CD14-positive monocyte (primary cell): ENCODE data around the gene IKBKE. TPM values are rescaled to one million over a fixed set of nuclear protein-coding genes. Genes with fewer than 3 reads are reported as not detected.

ENCODE experiments used
- DNase-seq, 3 donors: peaks; one replicate each; pipeline ENCODE4 v3.0.0-alpha.2; 2011 to 2022
- H2AFZ ChIP-seq: 2 replicates; pipeline ENCODE4 v1.6.0; 2012; ENCODE audit warnings: mild to moderate bottlenecking, low read depth, low read length, inconsistent platforms; ENCODE audit not compliant: insufficient read depth, poor library complexity, severe bottlenecking
- H3K27ac ChIP-seq, 2 donors: 1 replicate in 1 of 2; 2 replicates in 1 of 2; pipeline ENCODE4 v1.5.1; 2012 to 2013; ENCODE audit warnings: low read length in 2 of 2, control low read depth in 1 of 2, inconsistent platforms in 1 of 2, low read depth in 1 of 2, mild to moderate bottlenecking in 1 of 2
- H3K27me3 ChIP-seq, 2 donors: one replicate each; pipeline versions ENCODE4 v1.6.0 to v1.6.1; 2011 to 2013; ENCODE audit warnings: low read length in 2 of 2; ENCODE audit not compliant: control insufficient read depth in 2 of 2, insufficient read depth in 2 of 2
- H3K36me3 ChIP-seq, 2 donors: replicated peaks in 1 of 2; 1 replicate in 1 of 2; 2 replicates in 1 of 2; pipeline versions ENCODE4 v1.5.1 to v1.6.1; 2012 to 2013; ENCODE audit warnings: low read length in 2 of 2, control low read depth in 1 of 2, inconsistent platforms in 1 of 2, mild to moderate bottlenecking in 1 of 2; ENCODE audit not compliant: insufficient read depth in 2 of 2, control insufficient read depth in 1 of 2
- H3K4me1 ChIP-seq, 2 donors: 1 replicate in 1 of 2; 2 replicates in 1 of 2; pipeline versions ENCODE4 v1.5.1 to v1.6.1; 2012 to 2013; ENCODE audit warnings: low read length in 2 of 2, control low read depth in 1 of 2, inconsistent platforms in 1 of 2, mild to moderate bottlenecking in 1 of 2, moderate library complexity in 1 of 2; ENCODE audit not compliant: insufficient read depth in 2 of 2, control insufficient read depth in 1 of 2
- H3K4me2 ChIP-seq: replicated peaks from 2 replicates; pipeline ENCODE3; 2012; ENCODE audit warnings: low read length, moderate library complexity, mild to moderate bottlenecking; ENCODE audit not compliant: poor library complexity, severe bottlenecking; ENCODE audit errors: extremely low read depth
- H3K4me3 ChIP-seq, 3 experiments: fragments of 200-600 bp in 1 of 3; sonication (generic) in 1 of 3; replicated peaks in 1 of 3; 1 replicate in 2 of 3; 2 replicates in 1 of 3; pipeline ENCODE4 v1.5.1; 2011 to 2013; ENCODE audit warnings: low read length in 3 of 3, mild to moderate bottlenecking in 3 of 3, control low read depth in 2 of 3, low read depth in 2 of 3, inconsistent platforms in 1 of 3, moderate library complexity in 1 of 3
- H3K79me2 ChIP-seq: 2 replicates; pipeline ENCODE4 v1.6.0; 2012; ENCODE audit warnings: mild to moderate bottlenecking, control low read depth, inconsistent platforms, low read length, moderate library complexity; ENCODE audit not compliant: insufficient read depth
- H3K9ac ChIP-seq: 2 replicates; pipeline ENCODE4 v1.6.0; 2017; ENCODE audit warnings: low read length, mild to moderate bottlenecking; ENCODE audit not compliant: insufficient read depth, poor library complexity, severe bottlenecking
- H3K9me3 ChIP-seq, 2 donors: replicated peaks in 1 of 2; 1 replicate in 1 of 2; 2 replicates in 1 of 2; pipeline versions ENCODE4 v1.5.1 to v1.6.1; 2012 to 2013; ENCODE audit warnings: low read length in 2 of 2, control low read depth in 1 of 2; ENCODE audit not compliant: control insufficient read depth in 1 of 2, insufficient read depth in 1 of 2
- H4K20me1 ChIP-seq: 2 replicates; pipeline ENCODE4 v1.6.0; 2012; ENCODE audit warnings: mild to moderate bottlenecking, low read length, control low read depth, moderate library complexity; ENCODE audit not compliant: insufficient read depth
- H3K27ac Mint-ChIP-seq, 7 donors: one replicate each; pipeline ENCODE4 v1.8.0; 2020; ENCODE audit warnings: mild to moderate bottlenecking in 7 of 7, mixed read lengths in 7 of 7, moderate library complexity in 6 of 7, inconsistent platforms in 2 of 7
- H3K27me3 Mint-ChIP-seq, 3 donors: one replicate each; pipeline ENCODE4 v1.8.0; 2021 to 2022; ENCODE audit warnings: low read depth in 3 of 3, mild to moderate bottlenecking in 3 of 3, mixed read lengths in 3 of 3, moderate library complexity in 3 of 3, inconsistent platforms in 1 of 3
- H3K36me3 Mint-ChIP-seq, 2 donors: one replicate each; pipeline ENCODE4 v1.8.0; 2020; ENCODE audit warnings: mixed read lengths in 2 of 2, inconsistent platforms in 1 of 2, mild to moderate bottlenecking in 1 of 2
- H3K4me1 Mint-ChIP-seq: one replicate; pipeline ENCODE4 v1.8.0; 2020; ENCODE audit warnings: mild to moderate bottlenecking, mixed read lengths
- H3K4me3 Mint-ChIP-seq, 2 donors: one replicate each; pipeline ENCODE4 v1.8.0; 2020; ENCODE audit warnings: mild to moderate bottlenecking in 2 of 2, mixed read lengths in 2 of 2, moderate library complexity in 1 of 2
- H3K9me3 Mint-ChIP-seq, 7 donors: one replicate each; pipeline ENCODE4 v1.8.0; 2020 to 2022; ENCODE audit warnings: mixed read lengths in 7 of 7, mild to moderate bottlenecking in 6 of 7, moderate library complexity in 6 of 7, inconsistent platforms in 2 of 7
- CTCF ChIP-seq: fragments of 200-600 bp; IDR thresholded peaks from one replicate; pipeline ENCODE4 v1.8.0; 2022; ENCODE audit warnings: antibody characterized with exemption, mild to moderate bottlenecking
- WGBS: methylation state at CpG from one replicate; pipeline ENCODE4 v1.1.5; 2013; ENCODE audit warnings: missing lambda C conversion rate; ENCODE audit not compliant: insufficient coverage; 5-methylcytosine and 5-hydroxymethylcytosine counted together
- intact Hi-C, 2 donors: fragments of 100-400 bp; cut with micrococcal nuclease; formaldehyde crosslinking; loops; one replicate each; pipeline versions ENCODE4 v1.15.0 to v1.15.1; 2023
- polyA plus RNA-seq, 3 donors: library from polyadenylated mRNA; depleted of rRNA in 1 of 3; unstranded in 2 of 3; stranded (reverse) in 1 of 3; fragments of 300-500 nt in 2 of 3; fragments of >200 nt in 1 of 3; fragmentation: Illumina TruSeq in 2 of 3; gene quantifications; 1 replicate in 2 of 3; 2 replicates in 1 of 3; pipeline ENCODE4 v1.2.3, GENCODE V29; 2012 to 2021
- small RNA-seq: library from RNA; depleted of rRNA; stranded (forward); fragments of <200 nt; gene quantifications from one replicate; pipeline ENCODE3, GENCODE V24; 2012; ENCODE audit warnings: low read depth; ENCODE audit not compliant: insufficient read length

Gene IKBKE
- polyA plus RNA-seq, 3 donors = 35.6 to 40.7 (median 37.6) TPM

GRCh38 chr1:206544562-206545257, 74.4 kb downstream of the IKBKE start:
- Mint-ChIP-seq H3K27ac (peak overlapping the region in 2 of 7 donors; percentile 35 to 50), H3K9me3 (peaks cover 0 to 2% (median 0%) of the 10 kb centered on the region in 7 donors), H3K4me3 (no peak overlapping the region), H3K36me3 (no peaks in the 10 kb centered on the region), H3K27me3 (peaks cover 0 to 2% (median 0%) of the 10 kb centered on the region in 3 donors), H3K4me1 (peaks cover 2% of the 10 kb centered on the region)
- no peak overlapping the region for H2AFZ ChIP-seq
- no peak overlapping the region for H3K9ac ChIP-seq
- H3K4me2 ChIP-seq = no peak overlapping the region
- H3K79me2 ChIP-seq = no peaks in the 10 kb centered on the region
- intact Hi-C loops = loop anchor here (1.0 to 2.0 kb wide), 2 partner anchors 38 to 39 kb away; no protein-coding TSS in a partner anchor
- no peaks in the 10 kb centered on the region for H3K9me3 ChIP-seq
- H3K4me1 ChIP-seq = no peaks in the 10 kb centered on the region
- peak; percentile 64 to 72 (median 70) for DNase-seq
- H3K27ac ChIP-seq = no peak overlapping the region
- WGBS = 30% methylated on average over 4 of the region's 9 CpGs
- H4K20me1 ChIP-seq = no peaks in the 10 kb centered on the region
- H3K27me3 ChIP-seq = no peaks in the 10 kb centered on the region
- no peak overlapping the region for H3K4me3 ChIP-seq
- H3K36me3 ChIP-seq = no peaks in the 10 kb centered on the region
- peak; percentile 95 for TF ChIP-seq CTCF

- no CpG with 5 or more reads among the region's 1 CpG for WGBS
- Histone ChIP-seq H3K27ac (no peak overlapping the region), H3K4me2 (no peak overlapping the region), H3K27me3 (no peaks in the 10 kb centered on the region), H3K9me3 (no peaks in the 10 kb centered on the region), H3K4me1 (no peaks in the 10 kb centered on the region), H3K79me2 (no peaks in the 10 kb centered on the region), H3K36me3 (no peaks in the 10 kb centered on the region), H3K4me3 (no peak overlapping the region), H4K20me1 (no peaks in the 10 kb centered on the region), H3K9ac (no peak overlapping the region), H2AFZ (no peak overlapping the region)
- Mint-ChIP-seq H3K9me3 (peaks cover 0 to 2% (median 0%) of the 10 kb centered on the region in 7 donors), H3K4me3 (no peak overlapping the region), H3K27me3 (peaks cover 0 to 2% (median 0%) of the 10 kb centered on the region in 3 donors), H3K4me1 (peaks cover 2% of the 10 kb centered on the region), H3K27ac (peak overlapping the region in 1 of 7 donors; percentile 32), H3K36me3 (no peaks in the 10 kb centered on the region)
- intact Hi-C loops = loop anchor here (1.0 to 2.0 kb wide), 2 partner anchors 37 to 38 kb away; no protein-coding TSS in a partner anchor
- no peak for DNase-seq
- TF ChIP-seq CTCF = no peak
These were observed 75.1 kb downstream of the IKBKE start for GRCh38 chr1:206545351-206545750.

Small RNA genes lying within 50 kb of the gene (small RNA-seq; reads per million reads assigned to genes)
- not detected for gene MIR6769B

Other genes starting within 250 kb of the IKBKE start
- 100 to 1,000 TPM in 2 of 3 donors, 10 to 100 TPM in 1; 81.6 to 129 (median 127) TPM for gene RASSF5, start 37.1 kb downstream of the IKBKE start, polyA plus RNA-seq
- 10 to 100 TPM; 16.4 to 31.6 (median 16.8) TPM for gene EIF2D, start 142.0 kb downstream of the IKBKE start, polyA plus RNA-seq
- gene DYRK3, start 165.1 kb downstream of the IKBKE start, polyA plus RNA-seq = under 1 TPM in 1 of 3 donors, not detected in 2; 0.13 TPM
- 10 to 100 TPM in 1 of 3 donors, 1 to 10 TPM in 2; 1.6 to 56.9 (median 2.2) TPM for gene MAPKAPK2, start 214.4 kb downstream of the IKBKE start, polyA plus RNA-seq